NCI-H524 treated with DMSO at 0.1 percent for 48 hours (cell line): ENCODE results near the gene CDK15.
"Not testable (repeated sequence)": the region's sequence is repeated elsewhere in the genome, so short reads cannot be mapped to it uniquely, and the experiment has no call there.

ENCODE experiments used
- DNase-seq: peaks from one replicate; lab custom pipeline; 2025; lab: John Stamatoyannopoulos, UW

The CDK15 gene

GRCh38 chr2:201831469-201831868 is 25.1 kb downstream of the CDK15 start:
- no peak for DNase-seq

- DNase-seq: no peak
Observed at GRCh38 chr2:201833781-201834180, 27.4 kb downstream of the CDK15 start.

GRCh38 chr2:201835066-201835465 is 28.7 kb downstream of the CDK15 start:
- no peak for DNase-seq

- DNase-seq: no peak
Observed at GRCh38 chr2:201837391-201837790, 31.1 kb downstream of the CDK15 start.

GRCh38 chr2:201837824-201838431 is 31.6 kb downstream of the CDK15 start:
- no peak for DNase-seq

- DNase-seq: no peak
Observed at GRCh38 chr2:201839727-201840126, 33.4 kb downstream of the CDK15 start.

- DNase-seq: no peak
Observed at GRCh38 chr2:201840726-201841125, 34.4 kb downstream of the CDK15 start.

GRCh38 chr2:201842131-201842860 is 36.0 kb downstream of the CDK15 start:
- no peak for DNase-seq

- DNase-seq: not testable (repeated sequence)
Observed at GRCh38 chr2:201844922-201845321, 38.6 kb downstream of the CDK15 start.

- DNase-seq: no peak
Observed at GRCh38 chr2:201847481-201847880, 41.1 kb downstream of the CDK15 start.

GRCh38 chr2:201852462-201852861 is 46.1 kb downstream of the CDK15 start:
- no peak for DNase-seq

- no peak for DNase-seq
Observed at GRCh38 chr2:201852878-201853415, 46.6 kb downstream of the CDK15 start.

GRCh38 chr2:201854221-201854801 is 48.0 kb downstream of the CDK15 start:
- no peak for DNase-seq

- no peak for DNase-seq
Observed at GRCh38 chr2:201854841-201855240, 48.5 kb downstream of the CDK15 start.

GRCh38 chr2:201855356-201855755 is 49.0 kb downstream of the CDK15 start:
- no peak for DNase-seq

- no peak for DNase-seq
Observed at GRCh38 chr2:201857326-201857725, 51.0 kb downstream of the CDK15 start.

GRCh38 chr2:201858281-201859184 is 52.2 kb downstream of the CDK15 start:
- DNase-seq: no peak

GRCh38 chr2:201859949-201860348 is 53.6 kb downstream of the CDK15 start:
- no peak for DNase-seq

GRCh38 chr2:201860636-201861066 is 54.3 kb downstream of the CDK15 start:
- DNase-seq: peak; percentile 43

- DNase-seq: no peak
Observed at GRCh38 chr2:201862843-201863242, 56.5 kb downstream of the CDK15 start.

GRCh38 chr2:201866643-201867473 is 60.5 kb downstream of the CDK15 start:
- no peak for DNase-seq
